Epithelial cell of prostate (primary cell): ENCODE data around the gene WDR74.
A peak's percentile ranks its signal among the peaks of the same experiment; 100 is the strongest.
"Not testable (repeated sequence)": the region's sequence is repeated elsewhere in the genome, so short reads cannot be mapped to it uniquely, and the experiment has no call there.

Experiments used
- DNase-seq: peaks from one replicate; pipeline ENCODE4 v3.0.0-alpha.2; 2011; ENCODE audit warnings: low read depth, low spot score
- H3K27ac ChIP-seq: fragments of 450-650 bp; 2 replicates; pipeline ENCODE4 v1.5.1; 2017; ENCODE audit warnings: mild to moderate bottlenecking

The WDR74 gene

GRCh38 chr11:62861564-62862192, 22.3 kb upstream of the WDR74 start:
- not testable (repeated sequence) for H3K27ac ChIP-seq, DNase-seq

- DNase-seq, result no peak
- H3K27ac ChIP-seq, result peak overlapping the region; percentile 27
Observed at GRCh38 chr11:62860835-62861563, 21.6 kb upstream of the WDR74 start.

GRCh38 chr11:62859281-62859703, 19.9 kb upstream of the WDR74 start:
- not testable (repeated sequence) for DNase-seq, H3K27ac ChIP-seq

GRCh38 chr11:62858201-62858600, 18.8 kb upstream of the WDR74 start:
- peak overlapping the region; percentile 13 for H3K27ac ChIP-seq
- DNase-seq, result no peak

GRCh38 chr11:62857541-62857982, 18.2 kb upstream of the WDR74 start:
- no peak for DNase-seq

GRCh38 chr11:62856333-62856895, 17.0 kb upstream of the WDR74 start:
- no peak for DNase-seq

More at GRCh38 chr11:62857541-62857982, 18.2 kb upstream of the WDR74 start:
- peak overlapping the region; percentile 13 for H3K27ac ChIP-seq

GRCh38 chr11:62855571-62856332, 16.4 kb upstream of the WDR74 start:
- DNase-seq, result peak; percentile 95
- H3K27ac ChIP-seq, result peak overlapping the region; percentile 72

More at GRCh38 chr11:62856333-62856895, 17.0 kb upstream of the WDR74 start:
- H3K27ac ChIP-seq, result peak overlapping the region; percentile 72

GRCh38 chr11:62854825-62855570, 15.6 kb upstream of the WDR74 start:
- peak overlapping the region; percentile 72 for H3K27ac ChIP-seq
- DNase-seq, result no peak

- peak overlapping the region; percentile 72 for H3K27ac ChIP-seq
- no peak for DNase-seq
Observed at GRCh38 chr11:62854013-62854824, 14.8 kb upstream of the WDR74 start.

GRCh38 chr11:62853279-62853965, 14.0 kb upstream of the WDR74 start:
- H3K27ac ChIP-seq, result peak overlapping the region; percentile 72
- DNase-seq, result no peak

GRCh38 chr11:62852523-62853188, 13.3 kb upstream of the WDR74 start:
- peak overlapping the region; percentile 72 for H3K27ac ChIP-seq
- no peak for DNase-seq

GRCh38 chr11:62851807-62852522, 12.6 kb upstream of the WDR74 start:
- peak overlapping the region; percentile 72 for H3K27ac ChIP-seq
- no peak for DNase-seq

- no peak for DNase-seq
- peak overlapping the region; percentile 72 for H3K27ac ChIP-seq
Observed at GRCh38 chr11:62850911-62851806, 11.8 kb upstream of the WDR74 start.

- DNase-seq, result no peak
- no peak overlapping the region for H3K27ac ChIP-seq
Observed at GRCh38 chr11:62847767-62848314, 8.5 kb upstream of the WDR74 start.

GRCh38 chr11:62846177-62846576, 6.8 kb upstream of the WDR74 start:
- no peak for DNase-seq
- no peak overlapping the region for H3K27ac ChIP-seq

- DNase-seq, result no peak
- H3K27ac ChIP-seq, result no peak overlapping the region
Observed at GRCh38 chr11:62844154-62844553, 4.8 kb upstream of the WDR74 start.
